ENCODE data around the gene MRTFA.

- TF ChIP-seq, protein P1, sequence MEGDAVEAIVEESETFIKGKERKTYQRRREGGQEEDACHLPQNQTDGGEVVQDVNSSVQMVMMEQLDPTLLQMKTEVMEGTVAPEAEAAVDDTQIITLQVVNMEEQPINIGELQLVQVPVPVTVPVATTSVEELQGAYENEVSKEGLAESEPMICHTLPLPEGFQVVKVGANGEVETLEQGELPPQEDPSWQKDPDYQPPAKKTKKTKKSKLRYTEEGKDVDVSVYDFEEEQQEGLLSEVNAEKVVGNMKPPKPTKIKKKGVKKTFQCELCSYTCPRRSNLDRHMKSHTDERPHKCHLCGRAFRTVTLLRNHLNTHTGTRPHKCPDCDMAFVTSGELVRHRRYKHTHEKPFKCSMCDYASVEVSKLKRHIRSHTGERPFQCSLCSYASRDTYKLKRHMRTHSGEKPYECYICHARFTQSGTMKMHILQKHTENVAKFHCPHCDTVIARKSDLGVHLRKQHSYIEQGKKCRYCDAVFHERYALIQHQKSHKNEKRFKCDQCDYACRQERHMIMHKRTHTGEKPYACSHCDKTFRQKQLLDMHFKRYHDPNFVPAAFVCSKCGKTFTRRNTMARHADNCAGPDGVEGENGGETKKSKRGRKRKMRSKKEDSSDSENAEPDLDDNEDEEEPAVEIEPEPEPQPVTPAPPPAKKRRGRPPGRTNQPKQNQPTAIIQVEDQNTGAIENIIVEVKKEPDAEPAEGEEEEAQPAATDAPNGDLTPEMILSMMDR (conservative IDR thresholded peaks at IDR 0.05; ENCODE audit: low read length), result no peak
- no peak for TF ChIP-seq EZH2phosphoT487 (IDR thresholded peaks at IDR 0.05; ENCODE audit: borderline replicate concordance, low read depth, low read length)
These were observed 102.7 kb downstream of the MRTFA start for GRCh38 chr22:40533712-40534378.
